GM10266 (cell line): ENCODE data around the gene SPATA19.
"Not testable (repeated sequence)": the region's sequence is repeated elsewhere in the genome, so short reads cannot be mapped to it uniquely, and the experiment has no call there.

Experiments used
- DNase-seq: peaks from one replicate; pipeline ENCODE4 v3.0.0; 2012; ENCODE audit errors: extremely low spot score
- TF ChIP-seq, protein P1 (sequence below): IDR thresholded peaks from 2 replicates; pipeline ENCODE4 v1.5.1; 2012; ENCODE audit warnings: mild to moderate bottlenecking, low read depth; ENCODE audit not compliant: control insufficient read depth, insufficient read depth; ENCODE audit errors: missing control alignments

The SPATA19 gene

GRCh38 chr11:133887692-133888332, 42.5 kb upstream of the SPATA19 start:
- TF ChIP-seq, protein P1, sequence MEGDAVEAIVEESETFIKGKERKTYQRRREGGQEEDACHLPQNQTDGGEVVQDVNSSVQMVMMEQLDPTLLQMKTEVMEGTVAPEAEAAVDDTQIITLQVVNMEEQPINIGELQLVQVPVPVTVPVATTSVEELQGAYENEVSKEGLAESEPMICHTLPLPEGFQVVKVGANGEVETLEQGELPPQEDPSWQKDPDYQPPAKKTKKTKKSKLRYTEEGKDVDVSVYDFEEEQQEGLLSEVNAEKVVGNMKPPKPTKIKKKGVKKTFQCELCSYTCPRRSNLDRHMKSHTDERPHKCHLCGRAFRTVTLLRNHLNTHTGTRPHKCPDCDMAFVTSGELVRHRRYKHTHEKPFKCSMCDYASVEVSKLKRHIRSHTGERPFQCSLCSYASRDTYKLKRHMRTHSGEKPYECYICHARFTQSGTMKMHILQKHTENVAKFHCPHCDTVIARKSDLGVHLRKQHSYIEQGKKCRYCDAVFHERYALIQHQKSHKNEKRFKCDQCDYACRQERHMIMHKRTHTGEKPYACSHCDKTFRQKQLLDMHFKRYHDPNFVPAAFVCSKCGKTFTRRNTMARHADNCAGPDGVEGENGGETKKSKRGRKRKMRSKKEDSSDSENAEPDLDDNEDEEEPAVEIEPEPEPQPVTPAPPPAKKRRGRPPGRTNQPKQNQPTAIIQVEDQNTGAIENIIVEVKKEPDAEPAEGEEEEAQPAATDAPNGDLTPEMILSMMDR, result no peak
- DNase-seq, result no peak

DNA sequence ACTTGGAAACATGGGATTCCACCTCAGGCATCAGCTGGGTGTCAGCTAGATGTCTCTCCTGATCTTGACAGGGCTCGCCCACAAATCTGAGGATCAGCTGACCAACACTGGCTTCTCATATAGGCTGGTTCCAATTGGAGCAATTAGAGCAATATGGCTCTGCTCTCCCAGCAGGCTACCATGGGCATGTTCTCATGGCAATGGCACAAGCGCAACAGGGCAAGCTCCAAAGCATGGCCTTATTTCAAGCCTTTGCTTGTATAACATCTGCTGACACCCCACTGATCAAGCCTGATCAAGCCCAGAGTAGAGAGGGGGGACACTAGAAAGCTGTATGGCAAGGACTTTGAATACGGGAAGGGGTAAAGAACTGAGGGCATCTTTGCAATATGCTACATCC, 40.7 kb upstream of the SPATA19 start:
- no peak for DNase-seq
- TF ChIP-seq, protein P1, result no peak

DNA sequence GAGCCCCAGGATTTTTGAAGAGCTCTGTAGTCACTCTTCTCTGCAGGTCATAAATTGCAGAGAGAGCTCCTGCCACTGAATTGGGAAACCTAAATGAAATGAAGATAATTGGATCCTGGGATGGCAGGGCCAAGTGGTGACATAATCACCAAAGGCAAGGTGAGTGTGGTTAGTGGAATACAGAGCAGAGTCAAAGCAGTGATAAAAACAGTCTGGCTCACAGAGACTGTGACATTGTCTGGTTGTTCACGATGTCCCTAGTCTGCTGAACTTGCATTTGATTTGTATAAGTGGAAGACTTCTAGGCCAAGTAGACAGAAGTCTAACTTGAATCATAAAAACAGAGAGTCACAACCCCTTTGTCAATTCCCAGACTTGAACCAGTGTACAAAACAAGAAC, 26.8 kb upstream of the SPATA19 start:
- no peak for DNase-seq
- TF ChIP-seq, protein P1, result no peak

DNA sequence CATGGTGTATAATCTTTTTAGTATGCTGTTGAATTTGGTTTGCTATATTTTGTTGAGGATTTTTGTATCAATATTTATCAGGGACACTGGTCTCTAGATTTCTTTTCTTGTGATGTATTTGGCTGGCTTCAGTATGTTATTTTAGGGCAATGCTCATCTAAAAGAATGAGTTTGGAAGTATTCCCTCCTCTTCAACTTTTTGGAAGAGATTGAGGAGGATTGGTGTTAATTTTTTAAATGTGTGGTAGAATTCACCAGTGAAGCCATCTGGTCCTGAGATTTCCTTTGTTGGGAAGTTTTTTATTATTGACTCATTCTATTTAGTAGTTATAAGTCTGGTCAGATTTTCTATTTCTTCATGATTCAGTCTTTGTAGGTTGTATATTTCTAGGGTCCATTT, 22.1 kb upstream of the SPATA19 start:
- TF ChIP-seq, protein P1, result no peak
- no peak for DNase-seq

- DNase-seq, result no peak
- TF ChIP-seq, protein P1, result no peak
Measured at GRCh38 chr11:133865466-133865865, 20.2 kb upstream of the SPATA19 start.

- TF ChIP-seq, protein P1, result no peak
- no peak for DNase-seq
Measured at GRCh38 chr11:133864756-133865155, 19.4 kb upstream of the SPATA19 start.

DNA sequence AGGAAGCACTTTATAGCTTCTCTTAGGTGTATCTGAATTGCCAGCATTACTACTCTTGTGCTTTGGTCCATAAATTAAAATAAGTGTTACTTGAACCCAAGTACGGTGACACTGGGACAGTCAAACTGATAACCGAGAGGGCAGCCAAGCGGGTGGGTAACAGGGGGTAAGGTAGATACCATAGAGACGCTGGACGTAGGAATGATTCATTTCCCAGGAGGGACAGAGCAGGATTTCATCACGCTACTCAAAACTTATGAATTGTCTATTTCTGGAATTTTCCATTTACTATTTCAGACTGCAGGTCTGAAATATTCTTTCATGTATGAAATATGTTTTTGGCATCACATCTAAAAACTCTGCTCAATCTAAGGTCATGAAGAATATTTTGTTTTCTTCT, 14.8 kb upstream of the SPATA19 start:
- TF ChIP-seq, protein P1, result no peak
- DNase-seq, result no peak

- DNase-seq, result not testable (repeated sequence)
Measured at GRCh38 chr11:133854330-133854960, 9.1 kb upstream of the SPATA19 start.
